HepG2 (cell line): ENCODE results near the gene CRIM1. TPM values are rescaled to one million over a fixed set of nuclear protein-coding genes. Genes with fewer than 3 reads are reported as not detected.

Experiments used
- ATAC-seq: fragments of 200-7000 bp; cut with Tn5 transposase; 3 replicates; pipeline ENCODE4 v1.9.1; 2020; ENCODE audit warnings: mild to moderate bottlenecking, moderate library complexity
- BruUV-seq: library from RNA; stranded (reverse); fragments of 400-500 nt; replicated peaks from 2 replicates; lab custom pipeline; 2021; lab: Mats Ljungman, UMichigan
- CTCF ChIA-PET: fragments of 300-600 bp; formaldehyde crosslinking; extraction: SDS; loops from one replicate; lab custom pipeline; 2021; ENCODE audit warnings: low total read pairs, inconsistent platforms, low intra/inter-chr PET ratio; lab: Yijun Ruan, JAX
- POLR2A ChIA-PET: fragments of 350-600 bp; sonication (Branson Sonifier 250); formaldehyde crosslinking; loops from one replicate; lab custom pipeline; 2020; ENCODE audit warnings: antibody characterized with exemption, inconsistent platforms; lab: Yijun Ruan, JAX
- DNase-seq: peaks from one replicate; pipeline ENCODE4 v3.0.0-alpha.2; 2015; ENCODE audit warnings: low spot score
- FAIRE-seq: peaks from 3 replicates; lab custom pipeline; 2011; peaks lifted over from hg19 to GRCh38; lab: Jason Lieb, UNC
- H2AFZ ChIP-seq: one replicate; pipeline ENCODE4 v1.6.1; 2011; ENCODE audit warnings: low read length, inconsistent platforms
- H3K27ac ChIP-seq: fragments of 300-600 bp; 3 replicates; pipeline ENCODE4 v1.8.0; 2011; ENCODE audit warnings: mixed run types, mild to moderate bottlenecking, mixed read lengths, low read length, inconsistent platforms; ENCODE audit not compliant: insufficient read depth; ENCODE audit errors: extremely low read length
- H3K27me3 ChIP-seq, 2 experiments: fragments of 200-600 bp in 1 of 2; 2 replicates in 1 of 2; 3 replicates in 1 of 2; pipeline versions ENCODE4 v1.6.0 to v1.8.0; 2011; ENCODE audit warnings: low read length in 2 of 2, mild to moderate bottlenecking in 2 of 2, moderate library complexity in 2 of 2, inconsistent platforms in 1 of 2; ENCODE audit not compliant: insufficient read depth in 2 of 2, control insufficient read depth in 1 of 2
- H3K36me3 ChIP-seq, 2 experiments: fragments of 200-600 bp in 1 of 2; replicated peaks in 1 of 2; 2 replicates in 1 of 2; 3 replicates in 1 of 2; pipeline versions ENCODE4 v1.5.1 to v1.8.0; 2011; ENCODE audit warnings: low read length in 2 of 2, inconsistent platforms in 1 of 2; ENCODE audit not compliant: insufficient read depth in 2 of 2, control insufficient read depth in 1 of 2
- H3K4me1 ChIP-seq: 2 replicates; pipeline ENCODE4 v1.5.1; 2012; ENCODE audit warnings: low read length, inconsistent platforms; ENCODE audit not compliant: insufficient read depth
- H3K4me2 ChIP-seq: 2 replicates; pipeline ENCODE4 v1.6.0; 2011; ENCODE audit warnings: low read depth, low read length, inconsistent platforms
- H3K4me3 ChIP-seq, 3 experiments: fragments of 200-600 bp in 1 of 3; sonication (generic), shearing (Covaris generic) in 1 of 3; replicated peaks in 1 of 3; 2 replicates each; pipeline ENCODE4 v1.5.1; 2011 to 2016; ENCODE audit warnings: low read length in 3 of 3, inconsistent platforms in 2 of 3, low read depth in 2 of 3, mild to moderate bottlenecking in 2 of 3, control low read depth in 1 of 3, mixed read lengths in 1 of 3; ENCODE audit not compliant: insufficient read depth in 1 of 3
- H3K79me2 ChIP-seq: one replicate; pipeline ENCODE4 v1.6.1; 2011; ENCODE audit warnings: low read length, inconsistent platforms; ENCODE audit not compliant: insufficient read depth
- H3K9ac ChIP-seq: 2 replicates; pipeline ENCODE4 v1.6.0; 2011; ENCODE audit warnings: mild to moderate bottlenecking, low read depth, low read length, inconsistent platforms; ENCODE audit not compliant: insufficient read depth
- H3K9me3 ChIP-seq: 2 replicates; pipeline ENCODE4 v1.5.1; 2012; ENCODE audit warnings: mild to moderate bottlenecking, low read length
- H4K20me1 ChIP-seq: 2 replicates; pipeline ENCODE4 v1.6.0; 2011; ENCODE audit warnings: inconsistent platforms, mild to moderate bottlenecking, low read length, moderate library complexity; ENCODE audit not compliant: insufficient read depth
- ADNP ChIP-seq: sonication (generic); formaldehyde crosslinking; IDR thresholded peaks from 2 replicates; pipeline ENCODE4 v1.4.0; 2020; ENCODE audit warnings: missing genetic modification reagents
- ATRX ChIP-seq: sonication (generic); formaldehyde crosslinking; IDR thresholded peaks from 2 replicates; pipeline ENCODE4 v1.4.0; 2020; ENCODE audit warnings: missing genetic modification reagents, borderline replicate concordance
- KAT8 ChIP-seq: IDR thresholded peaks from 2 replicates; pipeline ENCODE4 v1.6.1; 2016; ENCODE audit warnings: missing genetic modification reagents, missing compliant biosample characterization
- MIER2 ChIP-seq: IDR thresholded peaks from 2 replicates; pipeline ENCODE4 v1.6.1; 2016; ENCODE audit warnings: missing biosample characterization, missing genetic modification reagents
- NFKBIZ ChIP-seq: IDR thresholded peaks from 2 replicates; pipeline ENCODE4 v1.6.1; 2018; ENCODE audit warnings: missing genetic modification reagents, missing compliant biosample characterization
- SALL2 ChIP-seq: sonication (generic); formaldehyde crosslinking; IDR thresholded peaks from 2 replicates; pipeline ENCODE4 v1.8.1; 2023; ENCODE audit warnings: mild to moderate bottlenecking, missing genetic modification reagents, inconsistent platforms
- SP5 ChIP-seq: IDR thresholded peaks from 2 replicates; pipeline ENCODE4 v1.6.1; 2016; ENCODE audit warnings: low read depth, borderline replicate concordance
- ZIK1 ChIP-seq: sonication (generic); formaldehyde crosslinking; IDR thresholded peaks from 2 replicates; pipeline ENCODE4 v1.5.0; 2020; ENCODE audit warnings: mild to moderate bottlenecking, low read depth, missing genetic modification reagents, borderline replicate concordance
- ZNF350 ChIP-seq: sonication (generic); formaldehyde crosslinking; IDR thresholded peaks from 2 replicates; pipeline ENCODE4 v1.4.0; 2020; ENCODE audit warnings: mild to moderate bottlenecking, low read depth, missing genetic modification reagents, borderline replicate concordance
- ZNF549 ChIP-seq: sonication (generic); formaldehyde crosslinking; IDR thresholded peaks from 2 replicates; pipeline ENCODE4 v1.5.0; 2020; ENCODE audit warnings: missing genetic modification reagents
- ZNF562 ChIP-seq: sonication (generic); formaldehyde crosslinking; IDR thresholded peaks from 2 replicates; pipeline ENCODE4 v1.8.0; 2022; ENCODE audit warnings: missing genetic modification reagents, borderline replicate concordance
- ZNF775 ChIP-seq: sonication (generic); formaldehyde crosslinking; IDR thresholded peaks from 2 replicates; pipeline ENCODE4 v1.4.0; 2020; ENCODE audit warnings: missing genetic modification reagents, mild to moderate bottlenecking, moderate library complexity, borderline replicate concordance
- ZNF816 ChIP-seq: sonication (generic); formaldehyde crosslinking; IDR thresholded peaks from 2 replicates; pipeline ENCODE4 v1.8.0; 2022; ENCODE audit warnings: missing genetic modification reagents, mild to moderate bottlenecking, borderline replicate concordance
- ZSCAN21 ChIP-seq: sonication (generic); formaldehyde crosslinking; IDR thresholded peaks from 2 replicates; pipeline ENCODE4 v1.8.0; 2022; ENCODE audit warnings: mild to moderate bottlenecking, missing genetic modification reagents, moderate library complexity, borderline replicate concordance
- WGBS: methylation state at CpG from one replicate; pipeline ENCODE4 v1.1.6; 2017; ENCODE audit warnings: low lambda C conversion rate; 5-methylcytosine and 5-hydroxymethylcytosine counted together
- in situ Hi-C: cut with HindIII; loops from 2 replicates; pipeline ENCODE4 v1.10.0; 2017; ENCODE audit warnings: low pct_unique_long_range_greater_than_20kb; ENCODE audit not compliant: extremely low pct_ligation_motif_present
- intact Hi-C: fragments of 100-400 bp; cut with micrococcal nuclease; formaldehyde crosslinking; loops from one replicate; pipeline ENCODE4 v1.10.0; 2022; ENCODE audit not compliant: unreplicated experiment
- polyA plus RNA-seq, 8 experiments: library from polyadenylated mRNA; depleted of rRNA in 3 of 8; stranded (reverse) in 7 of 8; unstranded in 1 of 8; fragments of >200 nt; fragmentation: Illumina TruSeq in 4 of 8; extraction: Trizol in 4 of 8; gene quantifications; 2 replicates each; pipeline versions ENCODE4 v1.2.1 to v1.2.3, GENCODE V29; 2011 to 2016; ENCODE audit warnings: low read depth in 4 of 8, missing spikeins in 1 of 8, mixed read lengths in 1 of 8; ENCODE audit not compliant: insufficient read depth in 1 of 8
- total RNA-seq, 5 experiments: library from RNA; depleted of rRNA; stranded (reverse); fragments of >200 nt; fragmentation: Illumina TruSeq; extraction: Trizol; gene quantifications; 2 replicates each; pipeline ENCODE4 v1.2.3, GENCODE V29; 2016; ENCODE audit warnings: low read depth in 1 of 5
- TF ChIP-seq, protein P1 (sequence below): sonication (generic); formaldehyde crosslinking; IDR thresholded peaks from 2 replicates; pipeline ENCODE4 v1.4.0; 2020; ENCODE audit warnings: missing genetic modification reagents
- TF ChIP-seq, protein P2 (sequence below): sonication (generic); formaldehyde crosslinking; IDR thresholded peaks from 2 replicates; pipeline ENCODE4 v1.9.0; 2021; ENCODE audit warnings: missing genetic modification reagents, mild to moderate bottlenecking, borderline replicate concordance
- TF ChIP-seq, protein P3 (sequence below): sonication (generic); formaldehyde crosslinking; IDR thresholded peaks from 2 replicates; pipeline ENCODE4 v1.8.0; 2022; ENCODE audit warnings: missing genetic modification reagents, low read depth, mild to moderate bottlenecking, borderline replicate concordance

Gene CRIM1
- total and polyA plus RNA-seq, 2 of the 13 experiments (the other 11 are each of a cell fraction or from before 2014, with no cell fraction given): 39.1 to 69.9 TPM

DNA sequence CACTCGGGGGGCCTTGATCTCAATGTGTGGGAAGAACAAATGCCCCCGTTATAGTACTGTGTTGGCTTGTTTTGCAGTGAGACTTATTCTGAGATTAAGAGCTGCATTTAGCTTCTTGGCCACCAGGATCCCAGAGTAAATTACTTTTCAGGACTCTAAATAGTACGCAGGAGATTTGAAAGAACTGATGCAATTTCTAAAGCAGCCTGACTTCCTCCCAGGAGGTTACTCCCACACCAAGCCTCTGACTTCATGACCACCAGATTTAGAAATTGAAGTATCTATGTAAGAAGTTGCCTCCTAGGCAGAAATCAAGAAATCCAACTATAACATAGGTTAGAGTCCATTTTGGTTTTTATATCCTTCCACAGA lies 175.4 kb downstream of the CRIM1 start:
- Histone ChIP-seq H3K9ac (no peak overlapping the region), H3K4me2 (no peak overlapping the region), H3K4me3 (no peak overlapping the region), H3K27me3 (no peaks in the 10 kb centered on the region), H3K79me2 (no peaks in the 10 kb centered on the region), H3K36me3 (peaks cover 26 to 52% of the 10 kb centered on the region in 2 experiments), H3K9me3 (no peaks in the 10 kb centered on the region), H3K27ac (no peak overlapping the region), H4K20me1 (no peaks in the 10 kb centered on the region), H2AFZ (no peak overlapping the region), H3K4me1 (no peaks in the 10 kb centered on the region)
- DNase-seq: no peak
- intact Hi-C loops (no loop called here), in situ Hi-C loops (no loop called here)
- ChIA-PET POLR2A (no interaction called here), CTCF (no interaction called here)
- FAIRE-seq: no peak
- 99% methylated on average over 3 of the region's 3 CpGs for WGBS
- no TSS peak for BruUV-seq
- no peak for ATAC-seq
- TF ChIP-seq ATRX (no peak), ZNF350 (CRISPR knock-in tag) (no peak), ADNP (CRISPR knock-in tag) (no peak), ZNF816 (CRISPR knock-in tag) (no peak), NFKBIZ (no peak), KAT8 (CRISPR knock-in tag) (no peak), MIER2 (CRISPR knock-in tag) (no peak), ZSCAN21 (CRISPR knock-in tag) (no peak), ZNF549 (CRISPR knock-in tag) (no peak), ZIK1 (CRISPR knock-in tag) (no peak), SALL2 (CRISPR knock-in tag) (no peak), ZNF562 (CRISPR knock-in tag) (no peak), ZNF775 (CRISPR knock-in tag) (no peak), SP5 (CRISPR knock-in tag) (no peak)
- TF ChIP-seq, protein P1, sequence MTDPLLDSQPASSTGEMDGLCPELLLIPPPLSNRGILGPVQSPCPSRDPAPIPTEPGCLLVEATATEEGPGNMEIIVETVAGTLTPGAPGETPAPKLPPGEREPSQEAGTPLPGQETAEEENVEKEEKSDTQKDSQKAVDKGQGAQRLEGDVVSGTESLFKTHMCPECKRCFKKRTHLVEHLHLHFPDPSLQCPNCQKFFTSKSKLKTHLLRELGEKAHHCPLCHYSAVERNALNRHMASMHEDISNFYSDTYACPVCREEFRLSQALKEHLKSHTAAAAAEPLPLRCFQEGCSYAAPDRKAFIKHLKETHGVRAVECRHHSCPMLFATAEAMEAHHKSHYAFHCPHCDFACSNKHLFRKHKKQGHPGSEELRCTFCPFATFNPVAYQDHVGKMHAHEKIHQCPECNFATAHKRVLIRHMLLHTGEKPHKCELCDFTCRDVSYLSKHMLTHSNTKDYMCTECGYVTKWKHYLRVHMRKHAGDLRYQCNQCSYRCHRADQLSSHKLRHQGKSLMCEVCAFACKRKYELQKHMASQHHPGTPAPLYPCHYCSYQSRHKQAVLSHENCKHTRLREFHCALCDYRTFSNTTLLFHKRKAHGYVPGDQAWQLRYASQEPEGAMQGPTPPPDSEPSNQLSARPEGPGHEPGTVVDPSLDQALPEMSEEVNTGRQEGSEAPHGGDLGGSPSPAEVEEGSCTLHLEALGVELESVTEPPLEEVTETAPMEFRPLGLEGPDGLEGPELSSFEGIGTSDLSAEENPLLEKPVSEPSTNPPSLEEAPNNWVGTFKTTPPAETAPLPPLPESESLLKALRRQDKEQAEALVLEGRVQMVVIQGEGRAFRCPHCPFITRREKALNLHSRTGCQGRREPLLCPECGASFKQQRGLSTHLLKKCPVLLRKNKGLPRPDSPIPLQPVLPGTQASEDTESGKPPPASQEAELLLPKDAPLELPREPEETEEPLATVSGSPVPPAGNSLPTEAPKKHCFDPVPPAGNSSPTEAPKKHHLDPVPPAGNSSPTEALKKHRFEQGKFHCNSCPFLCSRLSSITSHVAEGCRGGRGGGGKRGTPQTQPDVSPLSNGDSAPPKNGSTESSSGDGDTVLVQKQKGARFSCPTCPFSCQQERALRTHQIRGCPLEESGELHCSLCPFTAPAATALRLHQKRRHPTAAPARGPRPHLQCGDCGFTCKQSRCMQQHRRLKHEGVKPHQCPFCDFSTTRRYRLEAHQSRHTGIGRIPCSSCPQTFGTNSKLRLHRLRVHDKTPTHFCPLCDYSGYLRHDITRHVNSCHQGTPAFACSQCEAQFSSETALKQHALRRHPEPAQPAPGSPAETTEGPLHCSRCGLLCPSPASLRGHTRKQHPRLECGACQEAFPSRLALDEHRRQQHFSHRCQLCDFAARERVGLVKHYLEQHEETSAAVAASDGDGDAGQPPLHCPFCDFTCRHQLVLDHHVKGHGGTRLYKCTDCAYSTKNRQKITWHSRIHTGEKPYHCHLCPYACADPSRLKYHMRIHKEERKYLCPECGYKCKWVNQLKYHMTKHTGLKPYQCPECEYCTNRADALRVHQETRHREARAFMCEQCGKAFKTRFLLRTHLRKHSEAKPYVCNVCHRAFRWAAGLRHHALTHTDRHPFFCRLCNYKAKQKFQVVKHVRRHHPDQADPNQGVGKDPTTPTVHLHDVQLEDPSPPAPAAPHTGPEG (CRISPR knock-in tag): no peak
- TF ChIP-seq, protein P2, sequence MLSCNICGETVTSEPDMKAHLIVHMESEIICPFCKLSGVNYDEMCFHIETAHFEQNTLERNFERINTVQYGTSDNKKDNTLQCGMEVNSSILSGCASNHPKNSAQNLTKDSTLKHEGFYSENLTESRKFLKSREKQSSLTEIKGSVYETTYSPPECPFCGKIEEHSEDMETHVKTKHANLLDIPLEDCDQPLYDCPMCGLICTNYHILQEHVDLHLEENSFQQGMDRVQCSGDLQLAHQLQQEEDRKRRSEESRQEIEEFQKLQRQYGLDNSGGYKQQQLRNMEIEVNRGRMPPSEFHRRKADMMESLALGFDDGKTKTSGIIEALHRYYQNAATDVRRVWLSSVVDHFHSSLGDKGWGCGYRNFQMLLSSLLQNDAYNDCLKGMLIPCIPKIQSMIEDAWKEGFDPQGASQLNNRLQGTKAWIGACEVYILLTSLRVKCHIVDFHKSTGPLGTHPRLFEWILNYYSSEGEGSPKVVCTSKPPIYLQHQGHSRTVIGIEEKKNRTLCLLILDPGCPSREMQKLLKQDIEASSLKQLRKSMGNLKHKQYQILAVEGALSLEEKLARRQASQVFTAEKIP (CRISPR knock-in tag): no peak
- TF ChIP-seq, protein P3, sequence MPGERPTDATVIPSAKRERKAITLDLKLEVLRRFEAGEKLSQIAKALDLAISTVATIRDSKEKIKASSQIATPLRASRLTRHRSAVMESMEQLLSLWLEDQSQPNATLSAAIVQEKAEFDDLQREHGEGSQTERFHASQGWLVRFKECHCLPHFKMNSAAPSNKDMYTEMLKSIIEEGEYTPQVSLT (CRISPR knock-in tag): no peak
